ENCODE results near the gene B4GALNT3. TPM values are rescaled to one million over a fixed set of nuclear protein-coding genes. Genes with fewer than 3 reads are reported as not detected.
A peak's percentile ranks its signal among the peaks of the same experiment; 100 is the strongest.

B4GALNT3 gene
- total RNA-seq, 1 experiment from 2014 or later: 2.3 TPM

DNA sequence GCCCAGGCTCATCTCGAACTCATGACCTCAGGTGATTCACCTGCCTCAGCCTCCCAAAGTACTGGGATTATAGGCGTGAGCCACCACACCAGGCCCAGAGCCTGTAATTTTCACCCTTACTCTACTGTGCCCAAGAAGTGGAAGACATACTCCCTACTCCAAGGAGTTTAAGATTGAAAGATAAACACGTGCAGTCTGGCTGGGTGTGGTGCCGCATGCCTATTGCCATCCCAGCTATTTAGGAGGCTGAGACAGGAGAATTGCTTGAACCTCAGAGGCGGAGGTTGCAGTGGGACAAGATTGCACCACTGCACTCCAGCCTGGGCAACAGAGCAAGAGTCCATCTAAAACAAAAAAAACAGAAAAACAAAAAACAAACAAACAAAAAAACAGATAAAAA lies 113.5 kb downstream of the B4GALNT3 start:
- intact Hi-C loops (cut with micrococcal nuclease; ENCODE audit: unreplicated experiment) (loop anchor here (2.0 to 10.0 kb wide), 2 partner anchors 62 to 182 kb away; no protein-coding TSS in a partner anchor), in situ Hi-C loops (cut with HindIII; ENCODE audit: low pct_unique_long_range_greater_than_20kb, low sequenced_read_pairs) (no loop called here)
- peak overlapping the region; percentile 32; the same call in 1 of the 2 replicates for H3K27ac ChIP-seq (ENCODE audit: low read length)
- no peaks in the 10 kb centered on the region for H3K36me3 ChIP-seq (ENCODE audit: control insufficient read depth, insufficient read depth, low read length)
- DNase-seq (ENCODE audit: low read depth, low spot score) (no peak), ATAC-seq (no peak)
- no peaks in the 10 kb centered on the region for H3K9me3 ChIP-seq (ENCODE audit: control insufficient read depth, insufficient read depth, low read depth, low read length)
- no TSS peak for BruUV-seq (replicated peaks)
- TF ChIP-seq SIN3A (IDR thresholded peaks at IDR 0.05; ENCODE audit: borderline replicate concordance, insufficient read depth, low read depth, low read length): no peak
- ChIA-PET CTCF (no interaction called here), POLR2A (interaction anchor here (0.7 kb wide), 1 partner anchor 157 kb away, joined by 3 read pairs; no protein-coding TSS in a partner anchor)
- H3K4me3 ChIP-seq (ENCODE audit: low read depth in 2 of 2, low read length in 2 of 2): no peak overlapping the region
- peaks cover 41% of the 10 kb centered on the region for H3K4me1 ChIP-seq (ENCODE audit: control insufficient read depth, insufficient read depth, low read length)
- no peaks in the 10 kb centered on the region for H3K27me3 ChIP-seq (ENCODE audit: control insufficient read depth, insufficient read depth, low read length)

DNA sequence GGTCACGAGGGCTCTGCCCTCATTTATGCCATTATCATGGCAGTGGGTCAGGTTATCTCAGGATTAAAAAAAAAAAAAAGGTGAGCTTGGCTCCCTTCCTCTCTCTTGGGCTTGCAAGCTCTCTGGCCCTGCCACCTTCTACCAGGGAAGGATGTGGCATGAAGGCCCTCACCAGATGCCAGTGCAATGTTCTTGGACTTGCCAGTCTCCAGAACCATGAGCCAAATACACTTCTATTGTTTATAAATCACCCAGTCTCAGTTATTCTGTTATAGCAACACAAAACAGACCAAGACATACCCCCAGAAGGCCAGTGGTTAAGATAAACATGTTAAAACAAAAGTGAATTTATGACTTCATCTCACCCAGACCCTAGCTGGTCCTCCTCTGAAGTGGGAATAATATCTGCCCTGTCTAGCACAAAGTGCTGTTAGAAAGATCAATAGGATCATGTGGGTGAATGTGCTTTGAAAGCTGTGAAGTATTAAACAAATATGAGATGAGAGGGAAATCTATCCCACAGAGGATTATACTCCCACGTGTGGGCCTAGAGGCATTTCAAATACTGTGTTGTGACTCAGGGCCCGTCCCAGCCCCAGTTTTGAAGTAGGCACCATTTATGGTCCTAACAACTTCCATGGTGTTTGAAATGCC lies 114.9 kb downstream of the B4GALNT3 start:
- H3K4me1 ChIP-seq (ENCODE audit: control insufficient read depth, insufficient read depth, low read length): peaks cover 55% of the 10 kb centered on the region
- in situ Hi-C loops (cut with HindIII; ENCODE audit: low pct_unique_long_range_greater_than_20kb, low sequenced_read_pairs): no loop called here

More for the DNA sequence above, 114.9 kb downstream of the B4GALNT3 start:
- ChIA-PET POLR2A (interaction anchor here (0.6 kb wide), 1 partner anchor 202 kb away, joined by 3 read pairs; no protein-coding TSS in a partner anchor), CTCF (interaction anchor here (0.8 kb wide), 1 partner anchor 176 kb away, joined by 3 read pairs; no protein-coding TSS in a partner anchor)
- DNase-seq (ENCODE audit: low read depth, low spot score): no peak
- H3K4me3 ChIP-seq (ENCODE audit: low read depth in 2 of 2, low read length in 2 of 2): no peak overlapping the region
- ATAC-seq: no peak
- no TSS peak for BruUV-seq (replicated peaks)
- TF ChIP-seq TCF7L2 (IDR thresholded peaks at IDR 0.05; ENCODE audit: low read depth, low read length) (no peak), POLR2AphosphoS5 (IDR thresholded peaks at IDR 0.05; ENCODE audit: low read depth, low read length) (no peak), SIN3A (IDR thresholded peaks at IDR 0.05; ENCODE audit: borderline replicate concordance, insufficient read depth, low read depth, low read length) (no peak)
- TF ChIP-seq, protein P1, sequence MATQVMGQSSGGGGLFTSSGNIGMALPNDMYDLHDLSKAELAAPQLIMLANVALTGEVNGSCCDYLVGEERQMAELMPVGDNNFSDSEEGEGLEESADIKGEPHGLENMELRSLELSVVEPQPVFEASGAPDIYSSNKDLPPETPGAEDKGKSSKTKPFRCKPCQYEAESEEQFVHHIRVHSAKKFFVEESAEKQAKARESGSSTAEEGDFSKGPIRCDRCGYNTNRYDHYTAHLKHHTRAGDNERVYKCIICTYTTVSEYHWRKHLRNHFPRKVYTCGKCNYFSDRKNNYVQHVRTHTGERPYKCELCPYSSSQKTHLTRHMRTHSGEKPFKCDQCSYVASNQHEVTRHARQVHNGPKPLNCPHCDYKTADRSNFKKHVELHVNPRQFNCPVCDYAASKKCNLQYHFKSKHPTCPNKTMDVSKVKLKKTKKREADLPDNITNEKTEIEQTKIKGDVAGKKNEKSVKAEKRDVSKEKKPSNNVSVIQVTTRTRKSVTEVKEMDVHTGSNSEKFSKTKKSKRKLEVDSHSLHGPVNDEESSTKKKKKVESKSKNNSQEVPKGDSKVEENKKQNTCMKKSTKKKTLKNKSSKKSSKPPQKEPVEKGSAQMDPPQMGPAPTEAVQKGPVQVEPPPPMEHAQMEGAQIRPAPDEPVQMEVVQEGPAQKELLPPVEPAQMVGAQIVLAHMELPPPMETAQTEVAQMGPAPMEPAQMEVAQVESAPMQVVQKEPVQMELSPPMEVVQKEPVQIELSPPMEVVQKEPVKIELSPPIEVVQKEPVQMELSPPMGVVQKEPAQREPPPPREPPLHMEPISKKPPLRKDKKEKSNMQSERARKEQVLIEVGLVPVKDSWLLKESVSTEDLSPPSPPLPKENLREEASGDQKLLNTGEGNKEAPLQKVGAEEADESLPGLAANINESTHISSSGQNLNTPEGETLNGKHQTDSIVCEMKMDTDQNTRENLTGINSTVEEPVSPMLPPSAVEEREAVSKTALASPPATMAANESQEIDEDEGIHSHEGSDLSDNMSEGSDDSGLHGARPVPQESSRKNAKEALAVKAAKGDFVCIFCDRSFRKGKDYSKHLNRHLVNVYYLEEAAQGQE (IDR thresholded peaks at IDR 0.05; ENCODE audit: insufficient read depth in 1 of 2, low read depth in 2 of 2, low read length in 1 of 2): no peak
- TF ChIP-seq, protein P2, sequence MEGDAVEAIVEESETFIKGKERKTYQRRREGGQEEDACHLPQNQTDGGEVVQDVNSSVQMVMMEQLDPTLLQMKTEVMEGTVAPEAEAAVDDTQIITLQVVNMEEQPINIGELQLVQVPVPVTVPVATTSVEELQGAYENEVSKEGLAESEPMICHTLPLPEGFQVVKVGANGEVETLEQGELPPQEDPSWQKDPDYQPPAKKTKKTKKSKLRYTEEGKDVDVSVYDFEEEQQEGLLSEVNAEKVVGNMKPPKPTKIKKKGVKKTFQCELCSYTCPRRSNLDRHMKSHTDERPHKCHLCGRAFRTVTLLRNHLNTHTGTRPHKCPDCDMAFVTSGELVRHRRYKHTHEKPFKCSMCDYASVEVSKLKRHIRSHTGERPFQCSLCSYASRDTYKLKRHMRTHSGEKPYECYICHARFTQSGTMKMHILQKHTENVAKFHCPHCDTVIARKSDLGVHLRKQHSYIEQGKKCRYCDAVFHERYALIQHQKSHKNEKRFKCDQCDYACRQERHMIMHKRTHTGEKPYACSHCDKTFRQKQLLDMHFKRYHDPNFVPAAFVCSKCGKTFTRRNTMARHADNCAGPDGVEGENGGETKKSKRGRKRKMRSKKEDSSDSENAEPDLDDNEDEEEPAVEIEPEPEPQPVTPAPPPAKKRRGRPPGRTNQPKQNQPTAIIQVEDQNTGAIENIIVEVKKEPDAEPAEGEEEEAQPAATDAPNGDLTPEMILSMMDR (IDR thresholded peaks at IDR 0.05): no peak
- H3K36me3 ChIP-seq (ENCODE audit: control insufficient read depth, insufficient read depth, low read length): no peaks in the 10 kb centered on the region
- no peaks in the 10 kb centered on the region for H3K27me3 ChIP-seq (ENCODE audit: control insufficient read depth, insufficient read depth, low read length)
- peak overlapping the region; percentile 85 for H3K27ac ChIP-seq (ENCODE audit: low read length)
- intact Hi-C loops (cut with micrococcal nuclease; ENCODE audit: unreplicated experiment): loop anchor here (10.0 kb wide), 1 partner anchor 60 kb away; no protein-coding TSS in a partner anchor
- H3K9me3 ChIP-seq (ENCODE audit: control insufficient read depth, insufficient read depth, low read depth, low read length): no peaks in the 10 kb centered on the region
